ENCODE results near the gene LDLRAD2.
"Not testable (repeated sequence)": the region's sequence is repeated elsewhere in the genome, so short reads cannot be mapped to it uniquely, and the experiment has no call there.

Gene LDLRAD2

GRCh38 chr1:21783679-21784603 is 28.1 kb upstream of the LDLRAD2 start:
- no peak for DNase-seq

DNA sequence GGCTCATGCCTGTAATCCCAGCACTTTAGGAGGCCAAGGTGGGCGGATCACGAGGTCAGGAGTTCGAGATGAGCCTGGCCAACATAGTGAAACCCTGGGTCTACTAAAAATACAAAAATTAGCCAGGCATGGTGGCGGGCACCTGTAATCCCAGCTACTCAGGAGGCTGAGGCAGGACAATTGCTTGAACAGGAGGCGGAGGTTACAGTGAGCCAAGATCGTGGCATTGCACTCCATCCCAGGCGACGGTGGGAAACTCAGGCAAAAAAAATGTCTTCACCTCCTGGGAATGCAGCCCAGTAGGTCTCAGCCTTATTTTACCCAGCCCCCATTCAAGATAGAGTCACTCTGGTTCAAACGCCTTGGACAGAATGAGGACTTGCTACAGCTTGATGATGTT is 26.3 kb upstream of the LDLRAD2 start:
- DNase-seq = not testable (repeated sequence)

GRCh38 chr1:21786640-21787039 is 25.4 kb upstream of the LDLRAD2 start:
- no peak for DNase-seq

DNA sequence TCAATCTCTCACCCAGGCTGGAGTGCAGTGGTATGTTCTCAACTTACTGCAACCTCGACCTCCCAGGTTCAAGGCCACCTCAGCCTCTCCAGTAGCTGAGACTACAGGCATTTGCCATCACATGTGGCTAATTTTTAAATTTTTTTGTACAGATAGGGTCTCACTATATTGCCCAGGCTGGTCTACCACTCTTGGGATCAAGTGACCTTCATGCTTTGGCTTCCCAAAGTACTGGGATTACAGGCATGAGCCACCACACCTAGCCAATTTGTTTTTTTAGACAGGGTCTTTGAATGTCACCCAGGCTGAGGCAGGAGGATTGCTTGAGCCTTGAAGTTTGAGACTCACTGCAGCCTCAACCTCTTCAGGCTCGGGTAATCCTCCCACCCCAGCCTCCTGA is 19.0 kb upstream of the LDLRAD2 start:
- DNase-seq = no peak

GRCh38 chr1:21794656-21795055 is 17.4 kb upstream of the LDLRAD2 start:
- DNase-seq = no peak

DNA sequence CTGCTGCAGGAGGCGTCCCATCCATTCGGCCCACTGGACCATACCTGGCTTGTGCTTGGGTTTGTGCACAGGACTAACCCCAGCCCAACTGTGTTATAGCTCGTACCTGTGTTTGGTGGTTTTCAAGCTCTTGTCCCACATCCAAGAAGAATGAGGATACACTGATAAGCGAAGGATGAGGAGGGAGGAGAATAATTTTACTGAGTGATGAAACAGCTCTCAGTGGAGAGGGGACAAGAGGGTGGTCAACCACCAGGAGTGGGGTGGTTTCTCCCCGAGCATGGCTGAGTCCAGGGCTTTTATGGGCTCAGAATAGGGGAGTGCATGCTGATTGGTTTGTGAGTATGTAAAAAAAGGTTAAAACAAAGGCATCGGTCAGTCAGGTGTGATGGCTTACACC is 17.0 kb upstream of the LDLRAD2 start:
- no peak for DNase-seq

GRCh38 chr1:21799730-21800129 is 12.3 kb upstream of the LDLRAD2 start:
- DNase-seq = no peak

DNA sequence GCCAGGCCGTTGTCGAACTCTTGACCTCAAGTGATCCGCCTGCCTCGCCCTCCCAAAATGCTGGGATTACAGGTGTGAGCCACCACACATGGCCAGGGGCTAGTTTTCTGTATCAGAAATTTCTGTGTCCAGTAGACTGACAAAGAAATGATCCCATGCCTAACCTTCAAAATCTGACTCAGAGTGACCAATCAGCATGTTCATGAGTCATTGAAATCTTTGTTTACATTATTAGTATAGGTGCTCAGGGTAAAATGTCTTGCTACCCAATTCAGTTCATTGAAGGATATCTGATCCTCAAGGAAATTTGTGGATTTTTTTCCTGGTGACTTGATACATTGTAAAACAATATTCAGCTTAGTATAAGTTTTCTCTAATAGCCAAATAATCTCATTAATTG is 11.0 kb upstream of the LDLRAD2 start:
- DNase-seq = no peak

DNA sequence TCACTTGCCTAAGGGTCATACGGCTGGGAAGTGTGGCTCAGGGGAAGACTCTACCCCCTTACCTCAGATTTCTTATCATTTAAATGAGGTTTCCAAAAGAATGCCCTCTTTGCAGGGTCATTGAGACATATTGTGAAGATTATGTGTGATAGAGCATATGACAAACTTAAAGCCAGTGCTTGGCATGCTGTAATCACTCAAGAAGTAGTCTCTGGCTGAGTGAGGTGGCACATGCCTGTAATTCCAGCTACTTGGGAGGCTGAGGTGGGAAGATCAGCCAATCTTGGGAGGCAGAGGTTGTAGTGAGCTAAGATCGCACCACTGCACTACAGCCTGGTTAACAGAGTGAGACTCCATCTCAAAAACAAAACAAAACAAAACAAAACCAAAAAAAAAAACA is 7.5 kb upstream of the LDLRAD2 start:
- DNase-seq = no peak

DNA sequence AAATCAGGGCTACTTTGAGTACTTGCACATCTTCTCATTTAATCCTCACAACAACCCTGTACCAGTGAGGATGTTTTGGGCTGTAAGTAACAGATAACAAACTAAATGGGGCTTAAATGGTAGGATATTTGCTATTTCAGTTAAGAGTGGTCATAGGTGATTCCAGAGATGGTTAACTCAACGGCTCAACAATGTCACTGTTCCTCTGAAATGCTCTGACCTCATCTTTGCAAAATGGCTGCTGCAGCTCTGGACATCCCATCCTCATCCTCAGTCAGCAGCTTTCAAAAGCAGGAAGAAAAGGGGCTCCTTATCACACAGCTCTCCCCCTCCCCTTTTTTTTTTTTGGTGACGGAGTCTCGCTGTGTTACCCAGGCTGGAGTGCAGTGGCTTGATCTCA is 1.5 kb downstream of the LDLRAD2 start:
- DNase-seq = no peak

DNA sequence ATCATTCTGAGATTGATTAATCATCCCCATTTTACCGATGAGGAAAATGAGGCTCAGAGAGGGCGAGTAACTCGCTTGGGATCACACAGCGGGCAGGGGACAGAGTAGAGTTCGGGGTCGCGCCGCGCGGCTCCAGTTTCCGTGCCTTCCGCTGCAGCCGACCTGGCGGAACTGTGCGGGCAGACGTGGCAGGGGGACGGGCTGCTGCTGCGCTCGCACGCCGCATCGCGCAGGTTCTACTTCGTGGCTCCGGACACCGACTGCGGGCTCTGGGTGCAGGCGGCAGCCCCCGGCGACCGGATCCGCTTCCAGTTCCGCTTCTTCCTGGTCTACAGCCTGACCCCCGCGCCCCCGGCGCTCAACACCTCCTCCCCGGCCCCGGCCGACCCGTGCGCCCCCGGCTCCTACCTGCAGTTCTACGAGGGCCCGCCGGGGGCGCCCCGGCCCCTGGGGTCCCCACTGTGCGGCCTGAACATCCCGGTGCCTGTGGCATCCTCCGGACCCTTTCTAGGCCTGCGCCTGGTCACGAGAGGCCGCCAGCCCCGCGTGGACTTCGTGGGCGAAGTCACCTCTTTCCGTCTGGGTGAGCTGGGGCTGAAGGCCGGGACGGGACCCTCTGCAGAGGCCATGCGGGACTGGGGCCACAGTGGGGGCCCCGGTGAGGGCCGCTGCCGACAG is 2.3 kb downstream of the LDLRAD2 start:
- peak in 1 of 2 donors; percentile 12 for DNase-seq

DNA sequence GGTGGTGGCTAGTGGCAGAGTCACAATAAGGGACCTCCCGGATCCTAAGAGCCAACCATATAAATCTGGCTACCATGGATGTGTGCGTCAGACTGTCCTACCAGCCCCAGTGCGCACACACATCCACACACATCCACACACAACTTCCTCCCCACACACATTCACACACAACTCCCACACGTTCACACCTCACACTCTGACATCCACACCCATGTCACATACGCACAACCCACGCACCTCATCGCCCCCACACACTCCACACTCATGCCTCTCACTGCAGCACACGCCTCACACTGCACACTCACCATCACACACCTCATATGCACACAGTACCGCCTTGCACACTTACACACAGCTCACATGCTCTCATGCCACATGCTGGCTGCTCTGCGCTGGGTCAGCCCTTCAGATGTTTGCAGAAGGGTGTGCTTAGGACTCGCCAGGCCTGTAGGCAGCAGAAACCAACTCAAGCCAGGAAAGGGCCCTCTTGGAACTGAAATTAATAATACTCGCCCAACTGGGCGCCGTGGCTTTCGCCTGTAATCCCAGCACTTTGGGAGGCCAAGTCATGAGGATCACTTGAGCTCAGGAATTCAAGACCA is 3.0 kb downstream of the LDLRAD2 start:
- no peak for DNase-seq

- DNase-seq = peak; percentile 62 to 68
Observed at GRCh38 chr1:21815724-21816321, 3.8 kb downstream of the LDLRAD2 start.

- DNase-seq = peak in 1 of 2 donors; percentile 5
Observed at GRCh38 chr1:21816602-21817302, 4.7 kb downstream of the LDLRAD2 start.

DNA sequence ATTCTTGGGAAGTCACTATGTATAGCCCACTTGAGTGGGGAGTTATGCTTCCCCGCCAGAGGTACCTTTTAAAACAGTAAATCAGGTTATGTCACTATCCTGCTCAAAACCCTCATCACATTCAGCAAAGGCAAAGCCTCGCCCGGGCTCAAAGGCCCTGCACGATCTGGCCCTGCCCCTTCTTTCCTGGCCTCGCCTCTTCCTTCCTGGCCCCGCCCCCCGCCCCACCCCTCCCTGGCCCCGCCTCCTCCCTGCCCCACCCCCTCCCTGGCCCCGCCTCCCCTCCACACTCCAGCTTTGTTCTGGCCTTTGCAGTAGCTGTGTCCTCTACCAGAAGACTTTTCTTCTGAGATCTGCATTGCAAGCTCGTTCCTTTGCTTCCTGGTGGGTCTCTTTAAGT is 6.6 kb downstream of the LDLRAD2 start:
- peak; percentile 50 to 58 for DNase-seq

- no peak for DNase-seq
Observed at GRCh38 chr1:21820597-21821232, 8.7 kb downstream of the LDLRAD2 start.

DNA sequence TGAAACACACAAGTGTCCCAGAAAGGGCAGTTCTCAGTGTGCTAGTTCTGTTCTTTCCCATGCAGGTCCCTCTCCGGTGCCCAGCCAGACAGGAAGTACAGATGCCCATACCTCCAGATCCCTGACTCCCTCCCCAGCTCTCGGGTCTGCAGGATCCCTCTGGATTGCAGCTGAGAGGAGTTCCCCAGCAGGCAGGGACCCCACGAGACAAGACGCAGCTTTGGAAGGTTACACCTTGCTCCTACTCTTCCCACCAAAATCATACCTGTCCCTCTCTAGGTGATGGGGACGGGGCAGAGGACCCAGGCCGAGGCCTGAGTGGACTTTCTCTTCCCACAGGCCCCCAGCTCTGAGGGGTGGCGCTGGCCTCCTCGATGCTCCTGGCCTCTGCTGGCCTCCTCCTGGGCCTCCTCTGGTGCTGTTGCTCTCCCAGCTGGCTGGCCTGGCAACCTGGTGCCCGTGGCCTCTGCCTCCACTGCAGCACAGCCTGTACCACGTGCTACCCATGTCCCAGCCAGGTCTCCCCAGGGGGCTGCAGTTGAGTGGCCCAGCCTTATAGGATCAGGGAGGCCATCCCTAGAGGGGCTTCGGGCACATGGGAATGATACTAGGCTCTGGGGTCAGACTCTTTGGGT is 9.4 kb downstream of the LDLRAD2 start:
- DNase-seq = no peak

DNA sequence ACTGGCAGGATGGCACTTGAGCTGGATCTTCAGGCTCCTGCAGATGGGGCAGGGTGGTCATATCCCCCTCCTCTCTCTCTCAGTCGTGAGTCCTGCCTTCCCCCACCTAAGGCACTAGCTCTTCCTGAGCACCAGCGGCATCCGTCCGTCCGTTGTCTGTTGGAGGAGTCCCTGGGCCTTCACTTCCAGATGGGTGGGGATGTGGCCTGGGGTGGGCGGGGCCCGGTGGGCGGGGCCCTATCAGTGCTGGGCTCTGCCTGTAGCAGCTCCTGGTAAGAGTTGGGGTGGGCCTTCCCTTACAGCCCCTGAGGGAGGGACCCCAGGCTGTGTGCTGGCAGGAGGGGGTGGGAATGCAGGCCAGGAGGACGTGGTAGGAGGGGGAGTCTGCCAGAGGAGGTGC is 10.3 kb downstream of the LDLRAD2 start:
- no peak for DNase-seq

DNA sequence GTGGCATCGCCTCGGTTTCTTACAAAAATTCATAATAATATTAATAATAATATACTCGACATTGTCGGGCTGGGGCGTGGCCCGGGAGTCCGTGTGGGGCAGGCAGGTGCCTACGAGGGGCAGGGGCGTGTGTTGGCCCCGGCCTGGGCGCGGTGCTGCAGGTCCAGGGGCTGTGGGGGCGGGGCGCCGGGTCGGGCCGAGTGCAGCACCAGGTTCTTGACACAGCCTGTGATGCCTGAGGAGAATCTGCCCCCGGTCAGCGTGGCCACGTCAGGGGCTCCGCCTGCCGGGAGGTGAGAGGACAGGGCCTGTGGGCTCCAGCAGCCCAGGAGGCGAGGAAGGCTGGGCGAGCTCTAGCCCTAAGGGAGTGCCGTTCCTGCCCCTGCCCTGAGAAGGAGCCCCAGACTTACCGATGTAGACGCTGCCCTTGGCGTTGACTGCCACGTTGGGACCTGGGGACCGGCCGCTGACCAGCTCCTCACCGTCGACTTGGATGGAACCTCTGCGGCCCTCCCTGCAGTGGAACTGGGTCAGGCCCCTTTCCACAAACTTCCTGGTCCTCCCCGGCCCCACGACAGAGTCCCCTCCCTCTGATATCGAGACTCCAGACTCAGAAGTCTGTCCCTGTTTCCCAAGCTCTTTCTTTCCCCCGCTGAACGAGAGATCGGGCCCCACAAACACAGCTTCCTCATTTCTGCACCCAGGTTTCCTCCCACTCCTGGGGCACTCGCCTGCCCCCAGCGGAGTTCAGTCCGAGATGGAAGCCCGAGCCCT is 11.3 kb downstream of the LDLRAD2 start:
- DNase-seq = peak; percentile 23 to 28

- no peak for DNase-seq
Observed at GRCh38 chr1:21823980-21824702, 12.1 kb downstream of the LDLRAD2 start.

Measured in inflammatory macrophage (primary cell).